Adrenal gland (tissue), 12 donors: ENCODE measurements around the gene RASGRP4. TPM values are rescaled to one million over a fixed set of nuclear protein-coding genes. Genes with fewer than 3 reads are reported as not detected.

Experiments used
- DNase-seq, 7 donors: peaks; one replicate each; pipeline ENCODE4 v3.0.0-alpha.2; 2019 to 2020
- H3K27ac ChIP-seq, 5 donors: fragments of 200-600 bp; sonication (generic) in 4 of 5; 1 replicate in 3 of 5; 2 replicates in 2 of 5; pipeline versions ENCODE4 v1.5.1 to v1.8.0; 2016 to 2020; ENCODE audit warnings: mild to moderate bottlenecking in 1 of 5
- H3K27me3 ChIP-seq: fragments of 200-600 bp; 2 replicates; pipeline ENCODE4 v1.8.0; 2021
- H3K36me3 ChIP-seq, 2 donors: fragments of 200-600 bp; replicated peaks in 1 of 2; 1 replicate in 1 of 2; 2 replicates in 1 of 2; pipeline versions ENCODE4 v1.5.1 to v1.8.0; 2018 to 2022
- H3K4me1 ChIP-seq, 2 donors: fragments of 200-600 bp; replicated peaks in 1 of 2; 1 replicate in 1 of 2; 2 replicates in 1 of 2; pipeline versions ENCODE4 v1.5.1 to v1.8.0; 2018 to 2021
- H3K4me3 ChIP-seq, 4 donors: fragments of 200-600 bp; sonication (generic) in 3 of 4; one replicate each; pipeline ENCODE4 v1.5.1; 2016 to 2018
- H3K9me3 ChIP-seq, 3 donors: fragments of 200-600 bp; sonication (generic) in 1 of 3; replicated peaks in 1 of 3; 1 replicate in 2 of 3; 2 replicates in 1 of 3; pipeline versions ENCODE4 v1.5.1 to v1.8.0; 2016 to 2021
- CTCF ChIP-seq, 6 experiments: fragments of 450-650 bp in 4 of 6; fragments of 200-600 bp in 2 of 6; sonication (generic) in 1 of 6; IDR thresholded peaks; 1 replicate in 5 of 6; 2 replicates in 1 of 6; pipeline versions ENCODE4 v1.5.1 to v1.8.0; 2016 to 2021; ENCODE audit warnings: antibody characterized with exemption in 6 of 6, mild to moderate bottlenecking in 2 of 6, moderate library complexity in 1 of 6
- POLR2A ChIP-seq, 2 donors: fragments of 450-650 bp; IDR thresholded peaks; one replicate each; pipeline ENCODE4 v1.6.1; 2017; ENCODE audit warnings: antibody characterized with exemption in 2 of 2, mild to moderate bottlenecking in 2 of 2, moderate library complexity in 1 of 2
- WGBS, 4 donors: extraction: QIAGEN DNeasy Blood & Tissue Kit in 2 of 4; methylation state at CpG; one replicate each; pipeline versions ENCODE4 v1.1.5 to v1.1.7; 2013 to 2017; 5-methylcytosine and 5-hydroxymethylcytosine counted together
- intact Hi-C, 2 donors: fragments of 100-400 bp; cut with DNase I; formaldehyde crosslinking; loops; one replicate each; pipeline versions ENCODE4 v1.14.1 to v1.15.0; 2022 to 2023
- polyA plus RNA-seq, 3 donors: library from polyadenylated mRNA; stranded (reverse); fragments of 200-250 nt in 2 of 3; fragments of 350-450 nt in 1 of 3; fragmentation: Illumina TruSeq in 1 of 3; extraction: RNeasy Lipid Tissue Mini Kit (QIAGEN cat#74804) in 1 of 3; gene quantifications; one replicate each; pipeline ENCODE4 v1.2.3, GENCODE V29; 2013 to 2014
- total RNA-seq, 9 donors: library from RNA; depleted of rRNA in 4 of 9; stranded (reverse); fragments of >200 nt in 4 of 9; fragments of 120-200 nt in 1 of 9; fragmentation: NEBNext Ultra II Directional in 1 of 9; extraction: Animal tissue kit (Norgen Biotek cat#: 25700) in 1 of 9; gene quantifications; one replicate each; pipeline versions ENCODE4 v1.1.0 to v1.2.4, GENCODE V29; 2013 to 2023
- donor health status: healthy with polysubstance abuse.
- donor health status: Bipolar disorder and iron deficiency.
- donor health status: DM: yes; HTN: yes; CAD: no.
- donor health status: DM: no; HTN: no; CAD: no.
- donor health status: DM: no; HTN: no; CAD: no.
- donor health status: DM: yes; HTN: yes; CAD: no.

Gene RASGRP4
- total and polyA plus RNA-seq, 12 donors = 0.22 to 10.0 (median 4.2) TPM

DNA sequence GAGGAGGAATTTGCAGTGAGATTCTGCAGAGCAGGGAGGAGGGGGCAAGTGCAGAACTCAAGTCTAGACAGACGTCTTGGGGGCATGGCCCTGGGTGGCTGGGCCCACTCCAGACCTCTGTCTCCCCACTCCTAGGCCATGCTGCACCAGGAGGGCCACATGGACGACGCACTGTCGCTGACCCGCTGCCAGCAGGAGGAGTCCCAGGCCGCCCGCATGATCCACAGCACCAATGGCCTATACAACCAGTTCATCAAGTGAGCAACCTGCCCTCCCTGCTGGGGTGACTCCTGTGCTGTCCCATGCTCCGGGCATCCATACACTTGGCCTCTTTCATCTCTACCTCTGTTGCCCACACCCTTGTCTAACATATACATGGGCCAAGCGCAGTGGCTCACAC is 25.6 kb upstream of the RASGRP4 start:
- H3K27me3 ChIP-seq = no peaks in the 10 kb centered on the region
- no peaks in the 10 kb centered on the region for H3K9me3 ChIP-seq
- H3K27ac ChIP-seq = no peak overlapping the region
- no peaks in the 10 kb centered on the region for H3K4me1 ChIP-seq
- H3K4me3 ChIP-seq = no peak overlapping the region
- 87 to 93% (median 90%) methylated on average over 6 to 9 of the region's 9 CpGs for WGBS, 4 donors
- no peak for DNase-seq
- intact Hi-C loops = no loop called here
- H3K36me3 ChIP-seq = no peaks in the 10 kb centered on the region
- TF ChIP-seq POLR2A (IDR thresholded peaks at IDR 0.05) (no peak), CTCF (IDR thresholded peaks at IDR 0.05) (no peak)

DNA sequence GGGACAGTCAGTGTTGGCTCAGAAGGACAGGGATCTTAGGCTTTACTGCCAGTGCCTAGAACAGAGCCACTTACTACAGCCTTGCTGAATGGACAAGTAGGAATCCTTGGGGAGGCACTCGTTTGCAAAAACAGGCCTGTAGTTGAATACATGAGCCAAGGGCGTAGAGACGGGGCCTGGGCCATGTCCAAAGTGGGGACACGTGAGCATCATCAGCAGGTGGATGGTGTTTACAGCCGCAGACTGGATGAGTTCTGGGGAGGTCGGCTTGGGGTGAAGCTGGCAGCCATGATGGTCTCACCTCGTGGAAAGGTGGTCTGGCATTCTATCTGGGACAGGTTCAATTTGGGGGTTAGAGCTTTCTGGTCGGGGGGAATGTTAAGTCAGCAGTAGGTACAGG is 25.0 kb upstream of the RASGRP4 start:
- no peak for DNase-seq
- Histone ChIP-seq H3K27me3 (no peaks in the 10 kb centered on the region), H3K4me1 (no peaks in the 10 kb centered on the region), H3K4me3 (no peak overlapping the region), H3K36me3 (no peaks in the 10 kb centered on the region), H3K9me3 (no peaks in the 10 kb centered on the region), H3K27ac (no peak overlapping the region)
- intact Hi-C loops = no loop called here
- WGBS, 4 donors = 78 to 83% (median 81%) methylated on average over 6 to 8 of the region's 8 CpGs
- TF ChIP-seq POLR2A (IDR thresholded peaks at IDR 0.05) (no peak), CTCF (IDR thresholded peaks at IDR 0.05) (no peak)

DNA sequence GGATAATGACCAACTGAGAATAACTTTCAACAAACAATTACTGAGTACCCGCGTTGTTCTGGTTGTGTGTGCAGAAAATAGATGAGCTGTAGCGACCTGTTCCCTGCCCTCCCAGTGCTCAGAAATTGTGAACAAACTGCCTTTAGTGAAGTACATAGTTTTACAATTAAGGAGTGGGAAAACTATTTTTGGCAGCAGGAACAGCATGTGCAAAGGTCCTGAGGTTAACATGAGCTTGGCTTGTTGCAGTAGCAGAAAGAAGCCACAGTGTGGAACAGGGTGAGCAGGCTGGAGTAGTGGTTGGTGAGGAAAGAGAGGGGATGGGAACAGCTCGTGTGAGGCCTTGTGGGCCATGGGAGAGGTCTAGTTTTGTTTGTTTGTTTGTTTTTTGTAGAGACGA is 23.5 kb upstream of the RASGRP4 start:
- Histone ChIP-seq H3K27ac (no peak overlapping the region), H3K4me1 (no peaks in the 10 kb centered on the region), H3K27me3 (no peaks in the 10 kb centered on the region), H3K36me3 (no peaks in the 10 kb centered on the region), H3K9me3 (no peaks in the 10 kb centered on the region), H3K4me3 (no peak overlapping the region)
- DNase-seq = no peak
- 78 to 86% (median 79%) methylated on average over 5 of the region's 5 CpGs for WGBS, 4 donors
- intact Hi-C loops = no loop called here
- no peak for TF ChIP-seq CTCF (IDR thresholded peaks at IDR 0.05)
- no peak for TF ChIP-seq POLR2A (IDR thresholded peaks at IDR 0.05)

DNA sequence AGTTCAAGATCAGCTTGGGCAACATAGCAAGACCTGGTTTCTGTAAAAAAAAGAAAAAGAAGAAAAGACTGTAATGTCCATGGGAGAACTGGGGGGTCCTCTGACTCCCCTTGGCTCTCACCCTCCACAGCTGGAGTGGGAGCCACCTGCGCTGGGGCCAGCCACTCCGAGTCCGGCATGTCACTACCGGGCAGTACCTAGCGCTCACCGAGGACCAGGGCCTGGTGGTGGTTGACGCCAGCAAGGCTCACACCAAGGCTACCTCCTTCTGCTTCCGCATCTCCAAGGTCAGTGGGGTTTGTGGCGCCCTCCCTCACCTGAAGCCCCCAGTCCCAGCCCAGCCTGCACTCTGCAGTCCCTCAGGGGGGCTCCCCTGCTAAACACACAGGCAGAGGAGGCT is 22.2 kb upstream of the RASGRP4 start:
- WGBS, 4 donors = 87 to 94% (median 92%) methylated on average over 3 to 9 of the region's 9 CpGs
- H3K27ac ChIP-seq = no peak overlapping the region
- no peaks in the 10 kb centered on the region for H3K4me1 ChIP-seq
- no peaks in the 10 kb centered on the region for H3K36me3 ChIP-seq
- DNase-seq = no peak
- intact Hi-C loops = no loop called here
- H3K4me3 ChIP-seq = no peak overlapping the region
- no peak for TF ChIP-seq POLR2A (IDR thresholded peaks at IDR 0.05)
- no peak for TF ChIP-seq CTCF (IDR thresholded peaks at IDR 0.05)
- H3K27me3 ChIP-seq = no peaks in the 10 kb centered on the region
- H3K9me3 ChIP-seq = no peaks in the 10 kb centered on the region
